ENCODE measurements around the gene HSD3B1.

- no peak for TF ChIP-seq CTCF (IDR thresholded peaks at IDR 0.05; ENCODE audit: low read depth, low read length)
- TF ChIP-seq POLR2A (IDR thresholded peaks at IDR 0.05; ENCODE audit: extremely low read depth, insufficient read length): no peak
- TF ChIP-seq, protein P1, sequence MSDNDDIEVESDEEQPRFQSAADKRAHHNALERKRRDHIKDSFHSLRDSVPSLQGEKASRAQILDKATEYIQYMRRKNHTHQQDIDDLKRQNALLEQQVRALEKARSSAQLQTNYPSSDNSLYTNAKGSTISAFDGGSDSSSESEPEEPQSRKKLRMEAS (IDR thresholded peaks at IDR 0.05; ENCODE audit: low read depth, low read length): no peak
- no peak for TF ChIP-seq MYC (IDR thresholded peaks at IDR 0.05; ENCODE audit: low read depth, low read length)
These were observed 24.2 kb upstream of the HSD3B1 start for GRCh38 chr1:119482517-119483425.
